CD4-positive, alpha-beta T cell (primary cell): ENCODE data around the gene BARHL2. TPM values are rescaled to one million over a fixed set of nuclear protein-coding genes. Genes with fewer than 3 reads are reported as not detected.

Experiments
- ATAC-seq: fragments of 200-7000 bp; cut with Tn5 transposase; one replicate; pipeline ENCODE4 v1.10.0; 2022; ENCODE audit warnings: mild to moderate bottlenecking; ENCODE audit not compliant: poor library complexity
- CTCF ChIA-PET: fragments of 350-600 bp; sonication (Branson Sonifier 250); formaldehyde crosslinking; loops from one replicate; lab custom pipeline; 2021; ENCODE audit warnings: antibody characterized with exemption, inconsistent platforms; lab: Charles Lee
- POLR2A ChIA-PET: fragments of 350-600 bp; sonication (Branson Sonifier 250); formaldehyde crosslinking; loops from one replicate; lab custom pipeline; 2021; ENCODE audit warnings: antibody characterized with exemption, inconsistent platforms; lab: Charles Lee
- DNase-seq, 14 experiments: peaks; one replicate each; pipeline ENCODE4 v3.0.0-alpha.2; 2013 to 2020; ENCODE audit warnings: mixed read lengths in 2 of 14
- H3K27ac ChIP-seq, 2 donors: one replicate each; pipeline versions ENCODE4 v1.5.1 to v1.7.0; 2013; ENCODE audit warnings: low read length in 2 of 2, low read depth in 1 of 2, mild to moderate bottlenecking in 1 of 2
- H3K27me3 ChIP-seq, 2 experiments: 1 replicate in 1 of 2; 2 replicates in 1 of 2; pipeline versions ENCODE4 v1.6.1 to v1.7.0; 2013; ENCODE audit warnings: low read length in 2 of 2, control low read depth in 1 of 2, mild to moderate bottlenecking in 1 of 2, moderate library complexity in 1 of 2; ENCODE audit not compliant: insufficient read depth in 2 of 2, control insufficient read depth in 1 of 2
- H3K36me3 ChIP-seq: one replicate; pipeline ENCODE4 v1.6.1; 2013; ENCODE audit warnings: low read length, control low read depth; ENCODE audit not compliant: insufficient read depth
- H3K4me1 ChIP-seq: one replicate; pipeline ENCODE4 v1.6.1; 2013; ENCODE audit warnings: low read length, control low read depth; ENCODE audit not compliant: insufficient read depth
- H3K4me3 ChIP-seq: one replicate; pipeline ENCODE4 v1.5.1; 2013; ENCODE audit warnings: mild to moderate bottlenecking, low read length, moderate library complexity
- H3K9me3 ChIP-seq, 2 experiments: 1 replicate in 1 of 2; 2 replicates in 1 of 2; pipeline versions ENCODE4 v1.6.1 to v1.7.0; 2013; ENCODE audit warnings: low read length in 2 of 2, mild to moderate bottlenecking in 2 of 2, control low read depth in 1 of 2, moderate library complexity in 1 of 2; ENCODE audit not compliant: control insufficient read depth in 1 of 2, insufficient read depth in 1 of 2
- H3K27ac Mint-ChIP-seq: one replicate; pipeline ENCODE4 v1.8.0; 2020; ENCODE audit warnings: mixed read lengths
- H3K27me3 Mint-ChIP-seq: one replicate; pipeline ENCODE4 v1.8.0; 2021; ENCODE audit warnings: mixed read lengths
- H3K36me3 Mint-ChIP-seq: one replicate; pipeline ENCODE4 v1.8.0; 2021; ENCODE audit warnings: low read depth, mixed read lengths
- H3K4me1 Mint-ChIP-seq: one replicate; pipeline ENCODE4 v1.8.0; 2021; ENCODE audit warnings: low read depth, mixed read lengths
- H3K4me3 Mint-ChIP-seq: one replicate; pipeline ENCODE4 v1.8.0; 2020; ENCODE audit warnings: mild to moderate bottlenecking, mixed read lengths
- H3K9me3 Mint-ChIP-seq: one replicate; pipeline ENCODE4 v1.8.0; 2020; ENCODE audit warnings: mixed read lengths
- CTCF ChIP-seq: fragments of 200-600 bp; IDR thresholded peaks from one replicate; pipeline ENCODE4 v1.8.0; 2022; ENCODE audit warnings: antibody characterized with exemption, mild to moderate bottlenecking
- intact Hi-C, 2 experiments: fragments of 100-400 bp; cut with DNase I in 1 of 2; cut with micrococcal nuclease in 1 of 2; formaldehyde crosslinking; loops; one replicate each; pipeline versions ENCODE4 v1.15.1 to v1.9.0; 2023 to 2025; cut with DNase I, micrococcal nuclease
- total RNA-seq, 174 experiments: library from RNA in 2 of 174; stranded (reverse) in 2 of 174; gene quantifications; one replicate each; pipeline ENCODE4 v1.2.3 and lab custom pipeline; 2021 to 2026

Gene BARHL2
- total RNA-seq, 2 experiments from 2014 or later = not detected

GRCh38 chr1:90713741-90714509, 3.2 kb downstream of the BARHL2 start:
- CTCF ChIA-PET = no interaction called here
- intact Hi-C loops = no loop called here
- no peak overlapping the region for H3K4me3 ChIP-seq

GRCh38 chr1:90712915-90713730, 4.0 kb downstream of the BARHL2 start:
- ChIA-PET POLR2A (no interaction called here), CTCF (no interaction called here)
- no peak overlapping the region for H3K27ac ChIP-seq
- Mint-ChIP-seq H3K4me1 (peaks cover 13% of the 10 kb centered on the region), H3K4me3 (no peak overlapping the region), H3K27ac (no peak overlapping the region), H3K9me3 (no peaks in the 10 kb centered on the region), H3K36me3 (peaks cover 3% of the 10 kb centered on the region), H3K27me3 (peaks cover 94% of the 10 kb centered on the region)
- TF ChIP-seq CTCF = no peak
- H3K36me3 ChIP-seq = no peaks in the 10 kb centered on the region
- no peak overlapping the region for H3K4me3 ChIP-seq
- H3K9me3 ChIP-seq = peaks cover 17 to 59% of the 10 kb centered on the region in 2 experiments
- DNase-seq (no peak), ATAC-seq (no peak)
- intact Hi-C loops = no loop called here
- peaks cover 84 to 95% of the 10 kb centered on the region in 2 experiments for H3K27me3 ChIP-seq
- H3K4me1 ChIP-seq = peaks cover 22% of the 10 kb centered on the region

More at GRCh38 chr1:90713741-90714509, 3.2 kb downstream of the BARHL2 start:
- peaks cover 28% of the 10 kb centered on the region for H3K4me1 ChIP-seq
- peaks cover 93% of the 10 kb centered on the region for H3K27me3 Mint-ChIP-seq
- H3K36me3 Mint-ChIP-seq = peaks cover 7% of the 10 kb centered on the region
- DNase-seq (no peak), ATAC-seq (no peak)
- no peak overlapping the region for H3K4me3 Mint-ChIP-seq
- H3K27ac Mint-ChIP-seq = no peak overlapping the region
- TF ChIP-seq CTCF = no peak
- peaks cover 85 to 95% of the 10 kb centered on the region in 2 experiments for H3K27me3 ChIP-seq
- H3K27ac ChIP-seq = no peak overlapping the region
- H3K9me3 Mint-ChIP-seq = no peaks in the 10 kb centered on the region
- H3K36me3 ChIP-seq = no peaks in the 10 kb centered on the region
- H3K9me3 ChIP-seq = peaks cover 13 to 67% of the 10 kb centered on the region in 2 experiments
- H3K4me1 Mint-ChIP-seq = peaks cover 18% of the 10 kb centered on the region
- POLR2A ChIA-PET = no interaction called here

- DNase-seq (no peak), ATAC-seq (no peak)
- ChIA-PET POLR2A (no interaction called here), CTCF (no interaction called here)
- no peak overlapping the region for H3K27ac Mint-ChIP-seq
- H3K4me1 Mint-ChIP-seq = peaks cover 12% of the 10 kb centered on the region
- no peaks in the 10 kb centered on the region for H3K9me3 Mint-ChIP-seq
- no peak overlapping the region for H3K27ac ChIP-seq
- no peak for TF ChIP-seq CTCF
- no peak overlapping the region for H3K4me3 Mint-ChIP-seq
- no peak overlapping the region for H3K4me3 ChIP-seq
- H3K36me3 ChIP-seq = no peaks in the 10 kb centered on the region
- H3K27me3 Mint-ChIP-seq = peaks cover 99% of the 10 kb centered on the region
- H3K36me3 Mint-ChIP-seq = no peaks in the 10 kb centered on the region
- intact Hi-C loops = no loop called here
- H3K9me3 ChIP-seq = peaks cover 22 to 52% of the 10 kb centered on the region in 2 experiments
- peaks cover 18% of the 10 kb centered on the region for H3K4me1 ChIP-seq
- H3K27me3 ChIP-seq = peaks cover 89 to 100% of the 10 kb centered on the region in 2 experiments
Observed at GRCh38 chr1:90712153-90712856, 4.8 kb downstream of the BARHL2 start.
